Neural progenitor cell (in vitro differentiated cells): ENCODE data around the gene FTCD.

ENCODE experiments used
- EZH2 ChIP-seq: fragments of 200-600 bp; sonication (generic); IDR thresholded peaks from 2 replicates; pipeline ENCODE4 v1.6.1; 2017; ENCODE audit warnings: antibody characterized with exemption, mild to moderate bottlenecking, moderate library complexity
- TF ChIP-seq, protein P1 (sequence below): fragments of 200-600 bp; sonication (generic); IDR thresholded peaks from 2 replicates; pipeline ENCODE4 v1.5.1; 2017; ENCODE audit warnings: antibody characterized with exemption, mild to moderate bottlenecking

DNA sequence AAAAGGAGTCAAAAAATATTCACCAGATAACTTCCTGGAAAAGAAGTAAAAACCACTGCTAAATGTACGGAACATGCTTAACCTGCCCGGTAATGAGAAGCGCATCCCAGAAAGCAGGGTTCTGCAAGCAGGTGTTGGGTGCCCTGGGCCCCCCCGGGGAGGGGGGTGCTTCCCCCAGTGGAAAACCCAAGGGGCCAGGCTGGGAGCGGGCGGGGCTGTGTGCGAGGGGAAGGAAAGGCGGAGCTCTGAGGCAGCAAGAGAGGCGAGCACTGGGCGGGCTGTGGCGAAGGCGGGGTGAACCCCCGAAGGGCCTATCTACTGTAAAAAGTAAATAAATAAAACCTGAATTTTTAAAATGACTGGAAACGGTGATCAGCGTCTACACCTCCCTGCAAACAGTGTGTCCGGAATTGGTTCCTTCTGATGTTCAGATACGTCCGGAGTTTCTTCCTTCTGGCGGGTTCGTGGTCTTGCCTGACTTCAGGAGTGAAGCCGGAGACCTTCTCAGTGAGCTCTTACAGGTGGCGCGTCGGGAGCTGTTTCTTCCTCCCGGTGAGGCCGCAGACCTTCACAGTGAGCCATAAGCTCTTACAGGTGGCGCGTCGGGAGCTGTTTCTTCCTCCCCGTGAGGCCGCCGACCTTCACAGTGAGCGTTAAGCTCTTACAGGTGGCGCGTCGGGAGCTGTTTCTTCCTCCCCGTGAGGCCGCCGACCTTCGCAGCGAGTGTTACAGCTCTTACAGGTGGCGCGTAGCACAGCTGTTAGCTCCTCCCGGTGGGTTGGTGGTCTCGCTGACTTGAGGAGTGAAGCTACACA, 13.4 kb downstream of the FTCD start:
- TF ChIP-seq, protein P1, sequence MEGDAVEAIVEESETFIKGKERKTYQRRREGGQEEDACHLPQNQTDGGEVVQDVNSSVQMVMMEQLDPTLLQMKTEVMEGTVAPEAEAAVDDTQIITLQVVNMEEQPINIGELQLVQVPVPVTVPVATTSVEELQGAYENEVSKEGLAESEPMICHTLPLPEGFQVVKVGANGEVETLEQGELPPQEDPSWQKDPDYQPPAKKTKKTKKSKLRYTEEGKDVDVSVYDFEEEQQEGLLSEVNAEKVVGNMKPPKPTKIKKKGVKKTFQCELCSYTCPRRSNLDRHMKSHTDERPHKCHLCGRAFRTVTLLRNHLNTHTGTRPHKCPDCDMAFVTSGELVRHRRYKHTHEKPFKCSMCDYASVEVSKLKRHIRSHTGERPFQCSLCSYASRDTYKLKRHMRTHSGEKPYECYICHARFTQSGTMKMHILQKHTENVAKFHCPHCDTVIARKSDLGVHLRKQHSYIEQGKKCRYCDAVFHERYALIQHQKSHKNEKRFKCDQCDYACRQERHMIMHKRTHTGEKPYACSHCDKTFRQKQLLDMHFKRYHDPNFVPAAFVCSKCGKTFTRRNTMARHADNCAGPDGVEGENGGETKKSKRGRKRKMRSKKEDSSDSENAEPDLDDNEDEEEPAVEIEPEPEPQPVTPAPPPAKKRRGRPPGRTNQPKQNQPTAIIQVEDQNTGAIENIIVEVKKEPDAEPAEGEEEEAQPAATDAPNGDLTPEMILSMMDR, result no peak
- peak; percentile 82 for TF ChIP-seq EZH2
